D721Med (cell line): ENCODE measurements around the gene ADGRB3.
"Not testable (repeated sequence)": the region's sequence is repeated elsewhere in the genome, so short reads cannot be mapped to it uniquely, and the experiment has no call there.

Experiments used
- DNase-seq: peaks from one replicate; pipeline ENCODE4 v3.0.0; 2011; ENCODE audit warnings: low spot score; ENCODE audit not compliant: insufficient read length
- FAIRE-seq: peaks from 2 replicates; lab custom pipeline; 2011; peaks lifted over from hg19 to GRCh38; lab: Jason Lieb, UNC
- TF ChIP-seq, protein P1 (sequence below): IDR thresholded peaks from 2 replicates; pipeline ENCODE4 v1.5.1; 2012; ENCODE audit warnings: mild to moderate bottlenecking, control low read depth; ENCODE audit not compliant: insufficient read depth; ENCODE audit errors: missing control alignments

ADGRB3 gene

DNA sequence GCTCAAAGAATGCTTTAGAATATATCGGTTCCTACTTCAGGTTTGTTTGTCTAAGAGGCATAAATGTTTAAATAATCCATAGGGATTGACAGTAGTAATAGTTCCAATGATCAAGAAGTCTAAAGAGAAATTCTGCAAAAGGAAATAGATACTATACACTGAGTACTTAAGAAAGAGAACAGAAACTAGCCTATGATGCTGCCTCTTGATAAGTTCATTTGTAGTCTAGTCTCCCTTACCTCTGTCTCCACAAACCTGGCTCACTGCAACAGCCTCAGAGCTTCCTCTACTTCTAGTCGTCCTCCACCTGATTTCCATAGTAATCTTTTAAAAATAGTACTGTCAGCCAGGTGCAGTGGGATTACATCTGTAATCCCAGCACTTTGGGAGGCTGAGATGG lies 650.0 kb downstream of the ADGRB3 start:
- DNase-seq (no peak), FAIRE-seq (no peak)
- TF ChIP-seq, protein P1, sequence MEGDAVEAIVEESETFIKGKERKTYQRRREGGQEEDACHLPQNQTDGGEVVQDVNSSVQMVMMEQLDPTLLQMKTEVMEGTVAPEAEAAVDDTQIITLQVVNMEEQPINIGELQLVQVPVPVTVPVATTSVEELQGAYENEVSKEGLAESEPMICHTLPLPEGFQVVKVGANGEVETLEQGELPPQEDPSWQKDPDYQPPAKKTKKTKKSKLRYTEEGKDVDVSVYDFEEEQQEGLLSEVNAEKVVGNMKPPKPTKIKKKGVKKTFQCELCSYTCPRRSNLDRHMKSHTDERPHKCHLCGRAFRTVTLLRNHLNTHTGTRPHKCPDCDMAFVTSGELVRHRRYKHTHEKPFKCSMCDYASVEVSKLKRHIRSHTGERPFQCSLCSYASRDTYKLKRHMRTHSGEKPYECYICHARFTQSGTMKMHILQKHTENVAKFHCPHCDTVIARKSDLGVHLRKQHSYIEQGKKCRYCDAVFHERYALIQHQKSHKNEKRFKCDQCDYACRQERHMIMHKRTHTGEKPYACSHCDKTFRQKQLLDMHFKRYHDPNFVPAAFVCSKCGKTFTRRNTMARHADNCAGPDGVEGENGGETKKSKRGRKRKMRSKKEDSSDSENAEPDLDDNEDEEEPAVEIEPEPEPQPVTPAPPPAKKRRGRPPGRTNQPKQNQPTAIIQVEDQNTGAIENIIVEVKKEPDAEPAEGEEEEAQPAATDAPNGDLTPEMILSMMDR = no peak

DNA sequence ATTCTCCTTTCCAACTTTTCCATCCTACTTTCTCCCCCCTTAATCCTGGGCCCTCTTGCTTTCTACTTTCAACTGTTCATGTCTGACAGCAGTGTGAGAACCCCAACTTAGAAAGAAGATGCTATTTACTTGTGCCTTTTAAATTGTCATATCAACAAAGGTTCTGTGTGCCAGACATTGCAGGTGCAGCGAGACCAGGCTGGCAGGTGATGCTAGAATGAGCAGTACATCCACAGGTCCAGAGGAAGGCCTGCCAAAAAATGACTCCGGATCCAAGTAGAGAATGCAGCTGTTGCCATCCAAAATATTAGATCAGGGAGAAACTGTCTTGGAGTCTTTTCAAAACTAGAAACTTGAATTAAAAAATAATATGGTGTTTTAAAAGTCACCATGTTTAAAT lies 651.2 kb downstream of the ADGRB3 start:
- TF ChIP-seq, protein P1 = no peak
- DNase-seq = no peak
- FAIRE-seq = no peak

DNA sequence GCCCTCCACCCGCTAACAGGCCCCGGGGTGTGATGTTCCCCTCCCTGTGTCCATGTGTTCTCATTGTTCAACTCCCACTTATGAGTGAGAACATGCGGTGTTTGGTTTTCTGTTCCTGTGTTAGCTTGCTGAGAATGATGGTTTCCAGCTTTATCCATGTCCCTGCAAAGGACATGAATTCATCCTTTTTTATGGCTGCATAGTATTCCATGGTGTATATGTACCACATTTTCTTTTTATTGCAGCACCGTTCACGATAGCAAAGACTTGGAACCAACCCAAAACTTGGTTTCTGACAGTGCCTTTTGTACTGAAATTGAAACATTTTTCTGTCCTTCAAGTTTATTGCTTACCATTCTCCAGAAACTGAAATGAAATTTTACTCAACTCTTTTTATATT lies 653.1 kb downstream of the ADGRB3 start:
- not testable (repeated sequence) for FAIRE-seq

GRCh38 chr6:69289689-69290495 lies 654.8 kb downstream of the ADGRB3 start:
- TF ChIP-seq, protein P1 = no peak
- FAIRE-seq = no peak
- no peak for DNase-seq

More for the DNA sequence above, 653.1 kb downstream of the ADGRB3 start:
- DNase-seq = not testable (repeated sequence)

GRCh38 chr6:69293471-69293870 lies 658.4 kb downstream of the ADGRB3 start:
- FAIRE-seq (no peak), DNase-seq (no peak)
- TF ChIP-seq, protein P1 = no peak

DNA sequence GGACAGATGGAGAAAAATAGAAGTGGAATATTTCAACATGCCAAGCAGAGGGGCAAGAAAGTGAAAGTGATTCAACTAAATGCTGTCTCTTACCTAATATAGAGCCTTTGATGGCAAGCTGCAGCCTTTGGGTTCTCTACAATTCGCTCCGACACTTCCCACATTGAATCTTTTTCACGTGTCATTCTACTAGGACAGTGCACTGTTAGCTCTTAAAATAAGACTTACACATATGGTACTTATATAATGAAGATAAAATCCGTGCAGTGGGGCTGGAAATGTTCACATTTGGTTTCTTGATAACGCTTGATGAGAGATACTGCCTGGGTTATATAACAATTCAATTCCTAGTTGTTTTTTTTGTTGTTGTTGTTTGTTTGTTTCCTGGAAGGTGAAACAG lies 659.3 kb downstream of the ADGRB3 start:
- TF ChIP-seq, protein P1 = no peak
- DNase-seq = no peak
- FAIRE-seq = no peak

- TF ChIP-seq, protein P1 = no peak
These were observed 659.8 kb downstream of the ADGRB3 start for GRCh38 chr6:69294862-69295261.

More at GRCh38 chr6:69294862-69295261, 659.8 kb downstream of the ADGRB3 start:
- no peak for DNase-seq
- no peak for FAIRE-seq
